Central memory CD4-positive, alpha-beta T cell (primary cell): Measurements from ENCODE around the gene CHI3L2.
A peak's percentile ranks its signal among the peaks of the same experiment; 100 is the strongest.

Experiments used
- DNase-seq: peaks from one replicate; pipeline ENCODE4 v3.0.0; 2022

CHI3L2 gene

DNA sequence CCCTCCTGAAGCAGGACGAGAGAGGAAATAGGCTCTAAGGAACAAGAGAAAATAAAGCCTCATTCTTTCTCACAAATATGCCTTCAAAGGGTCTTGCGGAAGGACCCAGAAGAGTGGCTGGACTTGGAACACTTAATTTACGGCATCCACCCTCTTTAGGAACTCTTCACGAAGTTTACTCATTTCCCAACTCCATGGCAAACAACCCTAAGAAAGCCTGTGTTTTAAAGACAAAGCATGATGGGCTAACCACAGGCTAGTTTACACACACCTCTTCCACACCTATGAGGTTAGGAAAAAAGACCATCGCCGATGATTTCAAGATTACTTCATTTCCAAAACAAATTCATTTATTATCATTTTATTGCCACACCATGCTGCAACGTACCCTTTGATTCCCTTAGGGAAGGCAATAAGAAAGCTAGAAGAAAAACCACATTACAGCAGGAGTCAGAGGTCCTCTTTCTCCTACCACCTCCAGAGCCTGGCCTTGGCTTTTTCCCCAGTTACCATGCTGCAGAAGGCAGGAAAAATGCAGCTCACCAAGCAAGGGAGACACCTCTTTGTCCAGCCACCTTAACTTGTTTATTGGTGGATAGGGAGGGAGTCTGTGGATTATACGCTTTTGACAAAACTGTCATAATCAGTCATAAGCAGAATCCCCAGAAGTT is 29.6 kb downstream of the CHI3L2 start:
- DNase-seq, result no peak

DNA sequence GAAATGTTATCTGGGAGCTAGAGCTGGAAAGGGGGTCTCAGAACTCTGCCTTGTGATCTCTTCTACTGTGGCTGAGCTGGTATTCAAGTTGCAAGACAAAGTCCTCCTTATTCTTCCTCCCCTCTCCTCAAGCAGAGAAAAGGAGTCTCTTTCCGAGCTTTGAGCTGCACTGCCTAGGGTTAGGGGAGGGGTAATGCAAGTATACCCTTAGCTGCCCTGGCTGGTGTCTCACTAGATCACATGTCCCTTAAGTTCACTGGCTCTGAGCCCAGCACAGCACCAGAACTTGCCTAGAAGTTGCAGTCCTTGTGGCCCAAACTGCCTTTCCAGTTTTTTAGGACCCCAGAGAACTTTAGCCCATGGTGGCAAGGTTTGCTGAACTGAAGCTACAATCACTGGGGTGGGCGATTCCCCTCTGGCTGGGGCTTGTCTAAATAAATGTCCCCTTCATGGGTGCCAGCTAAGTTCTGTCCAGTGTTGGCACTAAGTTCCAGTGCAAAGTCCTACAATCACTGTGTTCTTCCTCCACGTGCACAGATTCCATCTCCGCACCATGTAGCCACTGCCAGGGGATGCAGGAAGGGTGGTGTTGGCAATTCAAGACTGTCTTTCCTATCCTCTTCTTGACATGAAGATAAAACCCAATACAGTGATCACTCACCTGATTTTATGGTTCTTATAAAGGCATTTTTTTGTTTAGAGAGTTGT is 40.4 kb downstream of the CHI3L2 start:
- DNase-seq, result no peak

DNA sequence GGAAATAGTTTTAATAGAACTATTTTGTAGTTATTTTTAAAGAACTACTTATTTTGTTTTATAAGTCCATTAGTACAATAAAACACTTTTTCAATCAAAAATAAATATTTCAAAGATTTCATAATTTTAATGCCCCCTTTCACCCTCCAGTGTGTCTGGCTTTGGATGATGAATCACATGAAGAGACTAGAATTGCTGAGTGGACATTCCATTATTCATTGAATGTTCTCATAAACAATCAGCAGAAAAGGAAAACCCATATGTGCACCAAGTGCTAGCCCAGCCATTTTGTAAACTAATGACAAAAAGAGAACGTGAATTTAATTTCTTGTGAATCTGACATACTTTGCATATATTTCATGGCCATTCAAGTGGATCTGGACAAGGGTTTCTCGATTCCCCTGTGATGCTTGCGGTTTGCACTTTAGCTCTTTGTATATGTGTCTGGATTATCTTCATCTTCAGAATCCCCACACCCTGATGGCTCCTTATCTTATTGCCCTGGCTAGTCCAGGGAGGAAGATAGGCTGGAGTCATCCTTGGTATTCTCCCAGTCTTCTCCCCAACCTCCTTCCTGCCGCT is 42.4 kb downstream of the CHI3L2 start:
- DNase-seq, result no peak

DNA sequence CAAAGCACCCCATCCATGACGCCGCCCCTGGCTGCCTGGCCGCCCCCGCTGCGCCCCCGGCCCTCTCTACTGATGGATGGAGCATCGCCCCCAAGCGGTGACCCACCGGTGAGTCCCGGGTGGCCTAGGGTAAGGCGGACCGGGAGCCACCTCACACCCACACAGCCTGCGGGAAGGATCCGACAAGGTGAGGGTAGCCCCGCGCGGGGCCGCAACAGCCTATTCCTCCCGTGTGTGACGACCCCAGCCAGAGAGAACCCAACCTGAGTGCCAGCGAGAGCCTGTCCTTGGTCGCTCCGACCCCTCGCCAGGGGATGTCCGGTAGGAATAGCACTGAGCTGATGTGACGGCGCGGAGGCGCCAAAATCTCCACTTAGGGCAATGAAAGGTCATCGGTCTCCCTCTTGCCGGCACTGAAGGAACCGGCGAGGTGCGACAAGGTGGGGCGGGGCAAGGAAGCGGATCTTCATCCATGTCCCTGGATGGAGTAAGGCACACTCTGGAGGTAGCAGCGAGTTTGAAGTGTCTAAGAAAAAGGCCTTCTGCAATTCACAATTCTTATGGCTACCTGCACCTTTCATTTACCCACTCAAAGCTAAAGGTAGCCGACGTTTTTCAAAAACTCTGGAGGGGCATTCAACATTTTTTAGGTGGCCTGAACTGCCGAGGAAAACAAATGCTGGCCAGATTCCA is 43.4 kb downstream of the CHI3L2 start:
- DNase-seq, result no peak

DNA sequence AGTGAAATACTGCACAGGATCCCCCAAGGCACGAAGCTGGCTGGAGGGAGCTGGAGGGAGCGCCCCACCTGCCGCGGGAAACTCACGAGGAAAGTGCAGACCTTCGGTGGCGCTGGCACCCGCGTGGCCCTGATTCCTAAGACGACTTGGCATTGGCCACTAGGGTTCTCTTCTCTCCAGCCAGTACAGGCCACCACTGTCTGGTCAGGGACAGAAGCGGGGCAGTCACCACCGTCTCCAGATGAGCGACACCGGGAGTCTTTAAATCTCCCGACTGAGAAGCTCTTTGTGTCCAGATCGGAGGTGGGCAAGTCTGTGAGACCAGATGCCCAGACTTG is 43.9 kb downstream of the CHI3L2 start:
- no peak for DNase-seq

DNA sequence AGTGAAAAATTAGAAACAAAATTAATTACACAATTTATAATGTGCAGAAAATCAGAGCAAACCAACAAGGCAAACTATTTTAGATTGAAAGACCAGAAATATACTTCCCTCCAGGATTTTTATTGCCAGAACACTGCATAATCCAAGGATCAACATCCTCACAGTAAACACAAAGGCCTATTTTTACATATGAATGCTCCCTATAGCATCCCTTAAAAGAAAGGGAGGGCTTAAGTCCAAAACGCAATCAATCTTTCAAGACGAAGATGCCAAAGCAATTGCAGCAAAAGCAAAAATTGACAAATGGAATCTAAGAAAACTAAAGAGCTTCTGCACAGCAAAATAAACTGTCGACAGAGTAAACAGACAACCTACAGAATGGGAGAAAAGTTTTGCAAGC is 44.6 kb downstream of the CHI3L2 start:
- DNase-seq, result no peak

DNA sequence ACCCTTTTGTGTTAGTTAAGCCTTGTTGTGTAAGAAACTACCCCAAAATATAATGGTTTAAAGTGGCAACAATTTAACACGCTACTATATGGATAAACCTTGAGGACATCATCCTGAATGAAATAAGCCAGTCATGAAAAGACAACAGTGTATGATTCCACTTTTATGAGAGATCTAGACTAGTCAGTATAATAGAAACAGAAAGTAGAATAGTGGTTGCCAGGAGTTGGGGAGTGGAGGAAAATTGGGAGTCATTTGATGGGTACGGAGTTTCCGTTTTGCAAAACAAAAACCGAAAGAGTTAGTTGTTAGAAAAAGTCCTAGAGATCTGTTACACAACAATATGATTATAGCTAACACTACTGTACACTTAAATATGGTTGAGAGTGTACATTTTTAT is 47.1 kb downstream of the CHI3L2 start:
- peak; percentile 6 for DNase-seq

DNA sequence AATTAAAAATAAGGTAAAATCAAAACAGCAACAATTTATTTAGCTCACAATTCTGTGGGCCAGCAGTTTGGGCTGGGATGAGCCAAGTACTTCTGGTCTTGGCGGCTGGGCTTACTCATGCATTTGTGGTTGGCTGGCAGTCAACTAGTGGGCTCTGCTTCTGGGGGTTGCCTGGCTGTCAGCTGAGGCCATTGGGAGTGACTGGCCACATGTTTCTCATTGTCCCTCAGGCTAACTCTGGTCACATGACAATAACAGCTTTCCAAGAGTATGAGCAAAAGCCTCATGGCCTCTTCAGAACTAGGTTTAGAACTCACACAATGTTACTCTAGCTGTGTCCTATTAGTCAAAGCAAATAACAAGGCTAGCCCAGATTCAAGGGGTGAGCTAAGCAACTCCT is 47.6 kb downstream of the CHI3L2 start:
- no peak for DNase-seq

DNA sequence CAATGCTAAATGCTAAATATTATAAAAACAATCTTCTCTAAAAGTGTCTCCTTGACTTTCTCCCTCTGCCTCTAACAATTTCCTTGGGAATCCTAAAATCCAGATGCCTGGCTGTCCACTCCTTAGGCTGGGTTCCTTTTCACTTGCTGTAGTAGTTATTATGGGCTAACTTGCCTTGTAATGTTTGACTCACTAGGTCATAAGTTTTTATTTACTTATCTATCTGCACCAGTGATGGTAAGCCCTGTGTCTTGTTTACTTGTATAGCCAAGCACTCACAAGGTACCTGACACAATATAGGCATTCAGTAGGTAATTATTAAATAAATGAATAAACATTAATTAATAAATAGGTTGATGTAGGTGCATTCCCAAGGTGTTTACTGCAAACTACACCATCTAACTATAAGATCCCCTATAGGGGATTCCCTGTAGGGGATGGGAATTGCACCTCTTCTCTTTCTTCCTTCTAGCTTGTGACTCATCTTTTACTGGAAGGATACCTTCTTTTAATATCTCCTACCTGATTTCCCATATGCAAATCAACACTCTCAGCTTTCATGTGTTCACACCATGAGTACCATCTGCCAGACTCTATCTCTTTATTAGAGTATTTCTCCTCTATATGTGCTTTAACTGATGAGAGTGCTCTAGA is 48.4 kb downstream of the CHI3L2 start:
- DNase-seq, result no peak

DNA sequence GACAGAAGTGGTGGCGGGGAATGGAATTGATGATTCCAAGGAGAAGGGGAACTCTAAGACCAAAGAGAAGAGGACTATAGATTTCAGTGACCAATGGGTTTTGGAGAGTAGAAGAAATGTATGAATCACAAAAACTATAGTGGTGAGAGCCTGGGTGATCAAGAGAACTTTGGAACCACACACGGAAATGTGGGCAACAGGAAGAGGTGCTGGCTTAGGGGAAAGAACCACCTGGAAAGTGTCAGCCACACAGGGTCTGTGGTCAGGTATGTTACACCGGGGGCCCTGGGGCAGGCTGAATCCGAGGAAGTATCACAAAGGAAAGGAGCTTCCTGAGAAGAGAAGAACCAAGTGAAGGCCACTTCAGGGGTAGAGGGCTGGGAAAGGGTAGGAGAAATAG is 51.6 kb downstream of the CHI3L2 start:
- DNase-seq, result no peak

DNA sequence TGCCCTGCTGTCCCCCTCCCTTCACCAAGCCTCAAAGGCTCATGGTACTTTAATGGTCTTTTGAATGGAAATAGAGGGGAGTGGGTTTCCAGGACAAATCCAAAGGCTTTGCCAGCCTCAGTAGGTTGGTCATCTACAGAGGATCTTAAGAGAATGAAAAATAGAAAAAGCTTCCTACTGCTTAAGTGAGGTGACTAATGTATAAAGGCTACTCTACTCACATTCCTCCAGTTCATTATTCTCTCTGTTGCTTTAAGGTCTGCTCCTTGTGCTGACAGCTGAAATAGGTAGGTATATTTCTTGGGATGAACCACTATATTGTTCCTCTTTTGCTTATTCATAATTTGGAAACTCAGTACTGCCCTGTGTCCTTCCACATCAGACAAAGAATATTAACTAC is 52.8 kb downstream of the CHI3L2 start:
- DNase-seq, result no peak

DNA sequence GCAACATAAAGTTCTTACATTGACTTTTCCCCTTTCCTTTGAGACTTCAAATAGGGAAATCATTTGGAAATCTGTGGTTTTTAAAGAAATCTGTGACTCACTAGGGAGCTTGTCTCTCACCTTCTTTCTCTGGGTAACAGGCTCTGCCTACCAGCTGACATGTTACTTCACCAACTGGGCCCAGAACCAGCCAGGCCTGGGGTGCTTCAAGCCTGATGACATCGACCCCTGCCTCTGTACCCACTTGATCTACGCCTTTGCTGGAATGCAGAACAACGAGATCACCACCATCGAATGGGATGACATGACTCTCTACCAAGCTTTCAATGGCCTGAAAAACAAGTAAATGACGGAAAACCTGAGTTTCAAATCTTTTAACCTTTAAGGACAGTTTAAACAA is 53.9 kb downstream of the CHI3L2 start:
- no peak for DNase-seq

DNA sequence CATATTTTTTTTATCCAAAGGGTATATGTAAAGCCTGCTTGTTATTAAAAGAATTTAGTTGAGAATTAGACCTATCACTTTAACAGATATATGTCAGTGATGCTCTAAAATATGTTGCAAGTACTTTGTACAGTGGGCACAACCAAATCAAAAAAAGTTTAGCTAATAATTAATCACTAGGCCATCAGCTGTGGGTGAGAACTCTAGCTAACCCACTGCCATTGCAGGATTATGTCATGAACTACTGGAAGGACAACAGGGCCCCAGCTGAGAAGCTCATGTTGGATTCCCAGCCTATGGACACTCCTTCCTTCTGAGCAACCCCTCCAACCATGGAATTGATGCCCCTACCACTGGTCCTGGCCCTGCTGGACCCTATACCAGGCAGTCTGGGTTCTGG is 56.3 kb downstream of the CHI3L2 start:
- no peak for DNase-seq

DNA sequence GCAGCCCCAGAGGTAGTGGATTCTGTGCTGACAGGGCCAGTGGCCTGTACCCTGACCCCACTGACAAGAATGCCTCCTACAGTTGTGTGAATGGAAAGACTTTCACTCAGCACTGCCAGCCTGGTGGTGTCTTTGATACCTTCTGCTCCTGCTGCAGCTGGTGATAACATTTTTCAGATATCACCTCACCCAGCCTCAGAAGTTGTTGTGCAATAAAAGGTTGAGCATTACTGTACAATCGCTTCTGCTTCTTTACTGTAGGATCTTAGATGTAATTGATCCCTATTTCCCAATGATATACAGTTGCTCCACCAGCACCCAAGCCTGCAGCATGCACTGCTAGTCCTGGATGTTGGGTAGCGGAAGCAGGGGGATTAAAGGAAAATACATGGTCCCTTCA is 58.4 kb downstream of the CHI3L2 start:
- DNase-seq, result no peak

DNA sequence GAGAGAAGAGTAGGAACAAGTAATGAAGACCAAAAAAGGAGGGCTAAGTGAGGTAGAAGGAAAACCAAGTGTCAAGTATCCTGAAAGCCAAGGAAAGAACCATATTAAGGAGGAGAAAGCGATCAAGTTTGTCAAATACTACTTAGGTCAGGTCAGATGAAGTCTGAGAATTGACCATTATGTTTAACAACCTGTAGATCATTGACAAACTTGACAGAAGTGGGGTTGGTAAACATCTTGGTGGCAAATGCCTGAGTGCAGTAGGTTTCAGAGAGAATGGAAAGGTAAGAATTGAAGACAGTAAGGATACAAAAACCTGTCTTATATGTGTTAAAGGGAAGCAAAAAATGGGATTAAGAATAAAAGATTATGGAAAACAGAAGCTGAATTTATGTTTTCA is 59.4 kb downstream of the CHI3L2 start:
- DNase-seq, result no peak

DNA sequence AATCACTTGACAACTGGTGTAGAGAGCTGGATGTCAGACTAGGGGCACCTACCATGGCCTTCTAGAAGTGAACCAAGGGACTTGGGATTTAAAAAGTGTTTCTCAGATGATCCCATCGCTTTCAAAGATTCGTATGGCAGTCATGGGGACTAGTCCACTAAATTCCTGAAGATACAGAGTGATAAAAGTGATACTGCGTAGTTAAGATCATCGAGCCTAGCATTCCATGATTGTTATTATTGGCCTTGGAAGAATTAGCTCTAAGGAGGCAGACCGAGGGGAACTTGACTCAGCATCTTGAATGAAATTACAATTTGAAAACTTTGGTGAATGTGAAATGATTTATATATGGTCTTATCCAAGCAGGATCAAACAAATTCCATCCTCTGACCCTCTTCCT is 61.9 kb downstream of the CHI3L2 start:
- no peak for DNase-seq

DNA sequence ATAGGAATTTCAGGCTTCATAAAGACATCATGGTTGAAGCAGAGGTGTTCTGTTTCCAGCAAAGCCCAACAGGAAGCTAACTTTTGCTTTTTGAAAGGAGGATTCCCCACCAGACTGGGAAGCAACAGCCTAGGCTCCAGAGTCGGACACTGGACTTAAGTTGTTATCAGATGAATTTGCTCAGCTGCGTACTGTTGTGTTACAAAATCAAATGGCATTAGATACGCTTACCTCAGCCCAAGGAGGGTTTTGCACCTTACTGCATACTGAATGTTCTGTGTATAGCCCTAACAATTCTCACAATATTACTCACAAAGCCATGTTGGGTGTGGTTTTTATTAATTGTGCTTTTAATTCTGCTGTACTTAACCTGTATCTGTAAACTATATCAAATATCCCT is 62.6 kb downstream of the CHI3L2 start:
- no peak for DNase-seq

DNA sequence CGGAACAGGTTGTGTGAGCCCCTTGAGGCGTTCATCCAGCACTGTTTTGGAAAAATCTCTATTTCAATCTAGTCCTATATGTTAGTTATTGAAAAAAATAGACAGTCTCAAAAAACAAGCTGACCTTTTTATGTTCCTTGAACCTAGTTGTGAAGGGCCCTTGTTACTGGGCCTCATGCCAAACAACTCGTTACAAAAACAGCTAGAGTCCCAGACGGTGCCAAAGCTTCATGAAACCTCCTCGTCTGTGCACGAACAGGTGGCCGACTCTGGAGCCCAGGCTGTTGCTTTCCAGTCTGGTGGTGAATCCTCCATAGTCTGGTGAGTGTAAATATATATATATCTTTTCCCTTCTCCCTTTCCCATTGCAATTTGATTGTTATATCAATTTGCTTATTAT is 63.1 kb downstream of the CHI3L2 start, which contains the start of gene CHIA:
TSS of gene CHIA (plus strand) at position 222 of the 400 bp plus-strand sequence. CDS start 19,617 bp downstream, outside the sequence.
- no peak for DNase-seq
